ENCODE measurements around the gene IDH3B.

Gene IDH3B

GRCh38 chr20:2624190-2624589 lies 39.8 kb downstream of the IDH3B start:
- no peak for DNase-seq (ENCODE audit: low read depth in 2 of 2, low spot score in 1 of 2)

GRCh38 chr20:2619961-2620595 lies 43.9 kb downstream of the IDH3B start:
- no peak for DNase-seq (ENCODE audit: low read depth in 2 of 2, low spot score in 1 of 2)

GRCh38 chr20:2619337-2619736 lies 44.7 kb downstream of the IDH3B start:
- no peak for DNase-seq (ENCODE audit: low read depth in 2 of 2, low spot score in 1 of 2)

GRCh38 chr20:2618815-2619214 lies 45.2 kb downstream of the IDH3B start:
- DNase-seq (ENCODE audit: low read depth in 2 of 2, low spot score in 1 of 2): no peak

- no peak for DNase-seq (ENCODE audit: low read depth in 2 of 2, low spot score in 1 of 2)
These were observed 46.8 kb downstream of the IDH3B start for GRCh38 chr20:2617099-2617714.

- DNase-seq (ENCODE audit: low read depth in 2 of 2, low spot score in 1 of 2): no peak
These were observed 47.4 kb downstream of the IDH3B start for GRCh38 chr20:2616634-2617033.

GRCh38 chr20:2612073-2612472 lies 51.9 kb downstream of the IDH3B start:
- DNase-seq (ENCODE audit: low read depth in 2 of 2, low spot score in 1 of 2): no peak

GRCh38 chr20:2610941-2611720 lies 52.9 kb downstream of the IDH3B start:
- DNase-seq (ENCODE audit: low read depth in 2 of 2, low spot score in 1 of 2): no peak

GRCh38 chr20:2610326-2610725 lies 53.7 kb downstream of the IDH3B start:
- no peak for DNase-seq (ENCODE audit: low read depth in 2 of 2, low spot score in 1 of 2)
